ENCODE measurements around the gene ZNF419. TPM values are rescaled to one million over a fixed set of nuclear protein-coding genes. Genes with fewer than 3 reads are reported as not detected.
A peak's percentile ranks its signal among the peaks of the same experiment; 100 is the strongest.
"Not testable (repeated sequence)": the region's sequence is repeated elsewhere in the genome, so short reads cannot be mapped to it uniquely, and the experiment has no call there.

Gene ZNF419
- total RNA-seq, 4 donors from 2014 or later: 4.6 to 25.2 (median 10.5) TPM

DNA sequence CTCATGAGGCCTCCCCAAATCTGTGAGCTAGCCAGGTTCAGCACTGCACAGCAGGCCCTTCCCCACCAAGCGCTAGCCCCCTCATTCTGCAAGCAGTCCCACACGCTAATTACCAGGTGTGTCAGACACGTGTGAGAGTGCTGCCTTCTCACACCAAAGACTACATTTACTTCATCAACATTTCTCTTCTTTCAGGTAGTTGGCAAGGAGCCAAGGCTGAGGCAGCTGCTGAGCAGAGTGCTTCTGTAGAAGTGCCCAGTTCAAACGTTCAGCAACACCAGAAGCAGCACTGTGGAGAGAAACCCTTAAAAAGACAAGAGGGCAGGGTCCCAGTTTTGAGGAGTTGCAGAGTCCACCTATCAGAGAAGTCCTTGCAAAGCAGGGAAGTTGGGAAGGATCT lies 18.6 kb downstream of the ZNF419 start:
- Histone ChIP-seq H3K4me3 (no peak overlapping the region), H3K9me3 (peaks cover 0 to 5% (median under 1%) of the 10 kb centered on the region in 3 donors), H3K4me1 (peaks cover 0 to 3% of the 10 kb centered on the region in 2 donors), H3K36me3 (peaks cover 0 to 64% of the 10 kb centered on the region in 2 donors), H3K27me3 (no peaks in the 10 kb centered on the region), H3K27ac (no peak overlapping the region)
- no peak for ATAC-seq
- in situ Hi-C loops (cut with MboI; ENCODE audit: low sequenced_read_pairs in 4 of 4) (no loop called here), intact Hi-C loops (cut with DNase I; ENCODE audit: low total_unique reads) (loop anchor here (10.0 kb wide), 1 partner anchor 221 kb away; the partner anchor contains the start of gene ZNF460)
- no peak for DNase-seq
- no peak for TF ChIP-seq POLR2A (IDR thresholded peaks at IDR 0.05)
- TF ChIP-seq CTCF (IDR thresholded peaks at IDR 0.05 in 4 of 5, conservative IDR thresholded peaks at IDR 0.05 in 1 of 5): no peak

DNA sequence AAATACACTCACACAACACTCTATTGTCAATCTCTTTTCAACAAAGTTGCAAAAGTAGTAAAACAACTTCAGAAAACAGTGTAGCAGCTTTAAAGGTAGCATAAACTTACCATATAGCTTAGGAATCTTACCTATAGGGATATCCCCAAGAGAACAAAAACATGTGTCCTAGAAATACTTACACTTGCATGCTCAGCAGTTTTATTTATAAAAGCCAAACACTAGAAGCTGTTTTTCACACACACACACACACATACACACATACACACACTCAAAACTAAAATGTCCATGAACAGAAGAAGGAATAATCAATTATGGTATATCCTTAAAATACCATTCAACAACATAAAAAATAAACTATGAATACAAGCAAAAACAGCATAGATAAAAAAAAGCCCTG lies 23.9 kb downstream of the ZNF419 start:
- Histone ChIP-seq H3K27ac (no peak overlapping the region), H3K36me3 (peaks cover 0 to 78% of the 10 kb centered on the region in 2 donors), H3K4me3 (no peak overlapping the region), H3K4me1 (no peaks in the 10 kb centered on the region), H3K9me3 (peaks cover 6 to 13% (median 6%) of the 10 kb centered on the region in 3 donors), H3K27me3 (no peaks in the 10 kb centered on the region)
- ATAC-seq (no peak), DNase-seq (no peak)
- TF ChIP-seq POLR2A (IDR thresholded peaks at IDR 0.05) (no peak), CTCF (IDR thresholded peaks at IDR 0.05 in 4 of 5, conservative IDR thresholded peaks at IDR 0.05 in 1 of 5) (no peak)
- in situ Hi-C loops (cut with MboI; ENCODE audit: low sequenced_read_pairs in 4 of 4): no loop called here
- intact Hi-C loops (cut with DNase I; ENCODE audit: low total_unique reads): no loop called here

- ATAC-seq: no peak
- in situ Hi-C loops (cut with MboI; ENCODE audit: low sequenced_read_pairs in 4 of 4): no loop called here
- H3K4me1 ChIP-seq: no peaks in the 10 kb centered on the region
These were observed 25.3 kb downstream of the ZNF419 start for GRCh38 chr19:57512845-57513244.

GRCh38 chr19:57515255-57515654 lies 27.7 kb downstream of the ZNF419 start:
- H3K27ac ChIP-seq: no peak overlapping the region
- no peak for TF ChIP-seq POLR2A (IDR thresholded peaks at IDR 0.05)
- no peak for TF ChIP-seq CTCF (IDR thresholded peaks at IDR 0.05 in 4 of 5, conservative IDR thresholded peaks at IDR 0.05 in 1 of 5)
- intact Hi-C loops (cut with DNase I; ENCODE audit: low total_unique reads): no loop called here
- H3K9me3 ChIP-seq: peaks cover 6 to 9% (median 6%) of the 10 kb centered on the region in 3 donors
- no peak for ATAC-seq
- H3K4me3 ChIP-seq: no peak overlapping the region
- no peaks in the 10 kb centered on the region for H3K4me1 ChIP-seq
- in situ Hi-C loops (cut with MboI; ENCODE audit: low sequenced_read_pairs in 4 of 4): no loop called here
- no peaks in the 10 kb centered on the region for H3K27me3 ChIP-seq
- peaks cover 0 to 62% of the 10 kb centered on the region in 2 donors for H3K36me3 ChIP-seq
- no peak for DNase-seq

More at GRCh38 chr19:57512845-57513244, 25.3 kb downstream of the ZNF419 start:
- Histone ChIP-seq H3K27me3 (no peaks in the 10 kb centered on the region), H3K36me3 (peaks cover 0 to 77% of the 10 kb centered on the region in 2 donors), H3K4me3 (peak overlapping the region in 1 of 4 donors; percentile 32), H3K9me3 (peaks cover 6 to 13% (median 6%) of the 10 kb centered on the region in 3 donors), H3K27ac (no peak overlapping the region)
- no peak for TF ChIP-seq POLR2A (IDR thresholded peaks at IDR 0.05)
- no peak for TF ChIP-seq CTCF (IDR thresholded peaks at IDR 0.05 in 4 of 5, conservative IDR thresholded peaks at IDR 0.05 in 1 of 5)
- DNase-seq: no peak
- intact Hi-C loops (cut with DNase I; ENCODE audit: low total_unique reads): no loop called here

DNA sequence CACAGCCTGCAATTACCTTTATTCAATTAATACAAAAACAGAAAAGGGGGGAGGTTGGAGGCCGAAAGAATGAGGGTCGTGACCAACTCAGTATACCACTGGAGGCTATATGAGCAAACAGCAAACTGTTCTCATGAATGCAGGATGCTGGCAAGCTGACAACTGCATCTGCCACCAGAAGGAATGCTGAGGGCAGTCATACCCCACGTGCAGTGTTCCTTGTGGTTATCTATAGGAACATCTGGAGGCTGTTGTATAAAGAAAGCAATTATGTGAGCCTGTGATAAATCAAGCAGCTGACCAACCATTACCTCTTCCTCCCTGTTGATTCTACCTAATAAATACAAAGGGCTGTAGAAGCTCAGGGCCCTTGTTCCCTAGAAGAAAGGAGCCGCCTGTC lies 30.5 kb downstream of the ZNF419 start:
- H3K4me1 ChIP-seq; intact Hi-C loops (cut with DNase I; ENCODE audit: low total_unique reads); DNase-seq; H3K27me3 ChIP-seq; in situ Hi-C loops (cut with MboI; ENCODE audit: low sequenced_read_pairs in 4 of 4); H3K9me3 ChIP-seq; ATAC-seq; H3K27ac ChIP-seq; H3K4me3 ChIP-seq: not testable (repeated sequence)
- H3K36me3 ChIP-seq: peaks cover 0 to 55% of the 10 kb centered on the region in 2 donors

All from gastrocnemius medialis (tissue), 4 donors.